T47D (cell line): ENCODE results near the gene MIEF1.
A peak's percentile ranks its signal among the peaks of the same experiment; 100 is the strongest.

Experiments
- DNase-seq, 2 experiments: peaks; one replicate each; pipeline versions ENCODE4 v3.0.0 to v3.0.0-alpha.2; 2011 to 2012; ENCODE audit warnings: low read depth in 1 of 2, low spot score in 1 of 2
- JUND ChIP-seq: IDR thresholded peaks from 2 replicates; pipeline ENCODE4 v1.6.1; 2012; ENCODE audit warnings: low read depth
- in situ Hi-C: cut with HindIII; loops from 2 replicates; pipeline ENCODE4 v1.10.0; 2016; ENCODE audit warnings: low sequenced_read_pairs, low pct_unique_long_range_greater_than_20kb

Gene MIEF1

DNA sequence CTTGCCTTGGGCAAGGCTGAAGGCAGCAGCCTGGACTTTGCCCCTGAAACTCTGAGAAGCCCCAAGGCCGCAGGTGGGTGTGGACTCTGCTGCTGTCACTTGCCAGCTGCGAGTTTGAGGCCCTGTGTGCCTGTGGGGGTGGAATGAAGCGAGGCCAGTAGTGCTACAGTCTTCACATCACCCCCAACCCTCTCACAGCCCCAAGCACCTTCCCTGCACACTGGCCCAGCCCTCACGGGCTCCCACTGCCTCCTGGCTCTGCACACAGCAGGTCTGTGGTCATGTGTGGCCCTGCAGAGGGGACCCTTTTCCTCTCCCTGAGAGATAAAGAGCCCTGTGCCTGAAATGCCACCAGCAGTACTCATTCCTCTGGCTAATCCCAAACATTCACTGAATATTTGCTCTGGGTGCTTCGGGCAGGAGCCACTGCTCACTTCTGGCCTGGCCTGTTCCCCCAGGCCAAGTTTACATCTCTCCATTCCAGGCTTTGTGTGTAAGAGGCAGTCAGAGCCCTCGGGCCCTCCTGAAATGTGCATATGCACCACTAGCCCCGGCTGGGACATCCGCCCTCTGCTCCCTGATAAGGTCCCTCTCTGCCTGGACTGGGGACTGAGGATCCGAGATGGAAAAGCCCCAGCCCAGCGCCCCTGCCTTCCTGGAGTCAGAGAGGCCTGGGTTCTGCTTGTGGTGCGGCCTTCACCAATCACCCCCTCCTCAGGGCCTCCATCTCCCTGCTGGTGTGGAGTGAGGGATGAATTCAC is 27.6 kb upstream of the MIEF1 start:
- in situ Hi-C loops: no loop called here
- TF ChIP-seq JUND: no peak
- peak; percentile 57 to 58 for DNase-seq

DNA sequence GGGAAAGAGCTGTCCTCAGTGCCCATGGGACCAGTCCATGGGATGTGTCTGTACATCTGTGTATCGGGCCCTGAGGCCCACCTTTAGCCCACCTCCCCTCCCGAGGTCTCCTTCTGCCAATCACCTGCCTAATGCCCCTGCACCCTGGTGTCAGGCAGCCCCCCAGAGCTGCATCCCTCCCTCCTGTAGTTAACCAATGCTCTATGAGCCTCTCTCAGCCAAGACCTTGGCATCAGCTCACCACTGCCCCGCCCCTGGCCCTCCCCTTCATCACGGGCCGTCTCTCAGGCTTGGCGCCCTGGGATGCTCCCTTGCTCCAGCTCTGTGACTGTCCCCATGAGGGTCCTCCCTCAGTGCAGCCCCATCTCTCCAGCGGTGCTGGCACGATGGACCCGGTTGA is 26.8 kb upstream of the MIEF1 start:
- no peak for TF ChIP-seq JUND

DNA sequence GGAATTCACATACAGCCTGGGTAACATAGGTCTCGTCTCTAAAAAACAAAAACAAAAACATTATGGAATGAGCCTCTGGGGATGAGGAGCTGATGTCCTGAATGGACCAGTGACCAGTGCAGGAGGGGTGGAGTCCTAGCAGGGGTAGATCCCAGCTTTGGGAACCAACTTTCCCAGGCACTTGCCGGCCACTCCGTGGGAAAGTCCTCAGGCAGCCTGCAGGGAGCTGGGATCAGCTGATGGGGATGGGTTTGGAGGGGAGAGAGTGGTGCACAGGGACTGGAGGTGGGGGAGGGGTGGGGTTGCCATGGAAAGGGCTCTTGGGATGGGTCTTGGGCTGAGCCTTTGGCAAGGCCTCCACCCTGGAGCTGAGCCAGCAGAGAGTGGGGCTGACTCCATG is 26.2 kb upstream of the MIEF1 start:
- in situ Hi-C loops: no loop called here
- no peak for DNase-seq

More for the DNA sequence above, 26.8 kb upstream of the MIEF1 start:
- no peak for DNase-seq
- in situ Hi-C loops: no loop called here

DNA sequence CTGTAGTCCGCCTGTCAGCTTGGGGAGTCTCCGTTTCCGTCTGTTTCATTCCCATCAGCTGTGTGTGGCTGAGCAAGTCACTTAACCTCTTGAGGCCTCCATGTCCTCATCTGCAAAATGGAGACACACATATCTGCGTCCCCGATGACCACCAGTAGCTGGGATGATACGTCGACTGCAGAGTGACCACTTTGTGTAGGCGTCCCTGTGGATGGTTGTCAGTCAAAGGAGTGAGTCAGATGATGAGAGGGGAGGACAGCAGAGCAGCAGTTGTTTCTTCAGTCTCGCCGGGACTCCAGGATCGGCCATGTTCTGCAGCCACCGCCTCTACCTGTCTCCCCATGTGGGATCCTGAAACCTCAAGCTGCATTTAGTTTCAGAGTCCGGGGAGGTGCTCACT is 25.4 kb upstream of the MIEF1 start:
- in situ Hi-C loops: no loop called here
- DNase-seq: no peak

More for the DNA sequence above, 26.2 kb upstream of the MIEF1 start:
- no peak for TF ChIP-seq JUND

DNA sequence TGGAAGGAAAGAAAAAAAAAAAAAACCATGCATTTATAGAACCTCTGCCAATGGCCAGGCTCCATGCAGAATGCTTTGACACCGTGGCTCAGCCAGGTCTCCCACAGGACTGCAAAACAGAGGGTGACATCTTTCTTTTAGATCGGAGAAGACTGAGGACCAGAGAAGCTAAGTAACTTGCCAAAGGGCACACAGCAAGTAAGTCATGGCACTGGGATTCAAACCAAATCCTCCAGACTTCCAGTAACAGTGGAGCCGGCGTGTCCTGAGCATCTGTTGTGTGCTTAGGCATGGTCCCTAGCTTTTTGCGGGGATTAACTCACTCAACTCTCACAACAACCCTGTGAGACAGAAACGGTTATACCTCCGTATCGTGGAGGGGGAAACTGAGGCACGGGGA is 24.5 kb upstream of the MIEF1 start:
- in situ Hi-C loops: no loop called here
- no peak for DNase-seq
- TF ChIP-seq JUND: no peak

More for the DNA sequence above, 25.4 kb upstream of the MIEF1 start:
- no peak for TF ChIP-seq JUND

DNA sequence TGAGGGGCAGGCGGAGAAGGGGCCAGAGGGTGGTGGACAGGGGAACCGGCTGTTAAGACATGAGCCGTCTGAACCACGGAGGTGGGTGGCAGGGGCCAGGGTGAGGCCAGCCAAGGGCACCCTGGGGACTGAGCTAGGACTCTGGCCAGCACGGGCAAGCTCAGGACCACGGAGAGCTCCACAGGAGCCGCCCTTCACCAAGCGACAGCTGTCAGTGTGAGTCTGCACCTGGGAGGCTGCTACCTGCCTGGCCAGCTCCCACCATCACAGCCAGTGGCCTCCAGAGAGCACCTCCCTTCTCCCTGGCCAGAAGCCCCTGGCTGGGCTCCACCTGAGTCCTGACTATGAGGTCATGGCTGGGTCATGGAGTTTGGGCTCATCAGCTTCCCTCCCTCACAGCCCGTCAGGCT is 23.6 kb upstream of the MIEF1 start:
- DNase-seq: peak; percentile 61 to 79
- TF ChIP-seq JUND: no peak
- in situ Hi-C loops: no loop called here

DNA sequence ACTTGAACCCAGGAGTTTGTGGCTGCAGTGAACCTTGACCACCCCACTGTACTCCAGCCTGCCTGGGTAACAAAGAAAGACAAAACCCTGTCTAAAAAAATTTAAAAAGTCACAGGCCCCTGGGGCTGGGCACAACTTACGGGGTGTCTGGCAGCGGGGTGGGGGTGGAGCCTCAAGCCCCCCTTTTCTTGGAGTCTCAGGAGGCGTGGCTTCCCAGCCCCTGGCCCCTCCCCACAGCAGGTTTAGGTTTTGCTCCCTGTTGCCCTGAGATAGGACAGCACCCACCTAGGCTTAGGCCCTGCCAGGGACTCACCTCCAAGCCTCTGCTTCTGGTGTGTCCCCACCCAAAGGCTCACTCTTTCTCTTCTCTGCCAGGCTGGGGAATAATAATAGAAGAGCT is 22.8 kb upstream of the MIEF1 start:
- DNase-seq: no peak
- in situ Hi-C loops: no loop called here
- no peak for TF ChIP-seq JUND

DNA sequence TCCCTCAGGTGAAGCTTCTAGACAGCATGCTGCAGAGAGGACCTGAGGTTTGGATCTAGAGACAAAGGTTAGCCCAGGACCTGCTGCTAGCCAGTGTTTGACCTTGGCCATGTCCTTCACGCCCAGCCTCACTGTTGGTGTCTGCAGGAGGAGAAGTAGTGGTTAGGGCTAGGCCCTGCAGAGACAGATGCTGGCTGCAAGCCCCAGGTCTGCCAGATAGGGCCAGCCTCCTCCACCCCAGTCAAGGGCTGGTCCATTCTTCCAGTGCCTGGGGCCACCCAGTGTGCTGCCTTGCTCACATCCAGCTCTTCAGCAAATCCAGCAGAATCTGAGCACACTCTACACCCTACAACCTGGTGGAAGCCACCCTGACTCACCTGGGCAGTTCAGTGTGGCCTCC is 21.5 kb upstream of the MIEF1 start:
- no peak for TF ChIP-seq JUND
- in situ Hi-C loops: no loop called here
- DNase-seq: no peak

DNA sequence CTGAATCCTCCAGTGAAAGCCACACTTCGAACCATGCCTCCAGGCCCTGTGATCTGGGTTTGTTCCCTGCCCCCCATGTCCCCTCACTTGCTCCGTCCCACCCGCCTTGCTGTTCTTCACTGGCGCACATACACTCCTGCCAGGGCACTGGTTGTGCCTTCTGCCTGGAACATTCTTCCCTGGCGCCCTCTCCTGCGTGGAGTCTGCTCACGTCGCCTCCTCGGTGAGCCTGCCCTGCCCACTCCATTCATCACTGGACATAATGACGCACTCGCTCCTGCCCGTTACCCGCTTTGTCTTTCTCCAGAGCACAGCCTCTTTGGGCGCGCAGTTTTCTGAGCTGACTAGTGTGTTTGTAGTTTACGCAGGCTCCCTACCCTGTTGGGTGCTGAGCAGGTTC is 21.0 kb upstream of the MIEF1 start:
- DNase-seq: no peak
- TF ChIP-seq JUND: no peak
- in situ Hi-C loops: no loop called here

DNA sequence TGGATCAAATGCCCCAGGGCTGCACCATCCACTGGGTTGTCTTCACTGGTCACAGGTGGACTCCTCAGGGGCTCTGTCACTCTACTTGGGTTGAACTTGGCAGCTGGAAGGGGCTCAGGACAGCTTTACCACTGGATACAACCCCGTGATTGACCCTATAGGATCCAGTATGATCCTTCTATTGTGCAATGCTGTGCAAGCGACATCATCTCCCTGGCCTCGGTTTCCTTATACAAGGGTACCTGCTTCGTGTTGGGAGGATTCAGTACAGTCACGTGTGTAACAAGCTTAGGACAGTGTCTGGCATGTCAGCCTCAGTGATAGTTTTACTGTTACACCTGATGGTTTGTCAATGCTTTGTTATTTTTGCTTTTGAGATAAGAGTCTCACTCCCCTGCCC is 20.5 kb upstream of the MIEF1 start:
- TF ChIP-seq JUND: no peak
- in situ Hi-C loops: no loop called here

DNA sequence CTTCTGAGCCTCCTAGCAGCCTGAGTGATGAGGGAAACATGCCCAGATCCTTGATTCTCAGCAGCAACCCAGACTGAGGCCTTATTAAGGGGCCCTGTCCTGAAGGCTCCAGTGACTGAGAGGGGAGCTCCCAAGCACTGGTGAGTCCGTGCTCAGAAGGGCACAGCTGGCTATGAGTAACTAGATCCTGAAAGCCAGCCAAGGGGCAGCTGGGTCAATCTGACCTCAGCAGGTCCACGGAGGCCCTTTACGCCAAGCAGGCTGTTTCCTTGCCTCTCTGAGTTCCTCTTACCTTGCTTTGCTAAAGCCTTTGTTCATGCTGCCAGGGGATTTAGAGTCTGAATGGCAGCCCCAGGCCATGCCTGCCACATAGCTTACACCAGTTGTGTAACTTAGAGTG is 19.3 kb upstream of the MIEF1 start:
- TF ChIP-seq JUND: no peak
- in situ Hi-C loops: no loop called here
- peak in 1 of 2 experiments; percentile 74 for DNase-seq

More for the DNA sequence above, 20.5 kb upstream of the MIEF1 start:
- DNase-seq: no peak

DNA sequence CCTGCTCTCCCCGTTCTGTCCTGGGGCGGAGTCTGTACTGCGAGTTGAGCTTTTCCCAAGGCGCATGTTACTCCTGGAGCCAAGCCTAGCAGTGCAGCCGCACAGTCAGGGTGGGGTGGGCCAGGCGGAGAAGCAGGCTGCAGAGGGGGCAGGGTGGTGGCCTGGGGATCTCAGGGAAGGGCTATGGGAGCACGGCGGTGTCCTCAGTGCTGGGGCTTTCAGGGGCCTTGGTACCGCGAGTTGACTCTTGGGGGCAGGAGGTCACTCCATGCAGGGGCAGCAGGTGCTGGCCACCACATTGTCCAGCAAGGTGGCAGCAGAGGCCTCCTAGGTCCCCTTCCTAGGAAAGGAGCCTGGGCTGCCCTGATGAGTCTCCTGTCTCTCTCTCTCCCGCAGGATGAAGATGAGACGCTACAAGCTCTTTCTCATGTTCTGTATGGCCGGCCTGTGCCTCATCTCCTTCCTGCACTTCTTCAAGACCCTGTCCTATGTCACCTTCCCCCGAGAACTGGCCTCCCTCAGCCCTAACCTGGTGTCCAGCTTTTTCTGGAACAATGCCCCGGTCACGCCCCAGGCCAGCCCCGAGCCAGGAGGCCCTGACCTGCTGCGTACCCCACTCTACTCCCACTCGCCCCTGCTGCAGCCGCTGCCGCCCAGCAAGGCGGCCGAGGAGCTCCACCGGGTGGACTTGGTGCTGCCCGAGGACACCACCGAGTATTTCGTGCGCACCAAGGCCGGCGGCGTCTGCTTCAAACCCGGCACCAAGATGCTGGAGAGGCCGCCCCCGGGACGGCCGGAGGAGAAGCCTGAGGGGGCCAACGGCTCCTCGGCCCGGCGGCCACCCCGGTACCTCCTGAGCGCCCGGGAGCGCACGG is 14.9 kb upstream of the MIEF1 start:
- DNase-seq: no peak
- in situ Hi-C loops: no loop called here
- no peak for TF ChIP-seq JUND

DNA sequence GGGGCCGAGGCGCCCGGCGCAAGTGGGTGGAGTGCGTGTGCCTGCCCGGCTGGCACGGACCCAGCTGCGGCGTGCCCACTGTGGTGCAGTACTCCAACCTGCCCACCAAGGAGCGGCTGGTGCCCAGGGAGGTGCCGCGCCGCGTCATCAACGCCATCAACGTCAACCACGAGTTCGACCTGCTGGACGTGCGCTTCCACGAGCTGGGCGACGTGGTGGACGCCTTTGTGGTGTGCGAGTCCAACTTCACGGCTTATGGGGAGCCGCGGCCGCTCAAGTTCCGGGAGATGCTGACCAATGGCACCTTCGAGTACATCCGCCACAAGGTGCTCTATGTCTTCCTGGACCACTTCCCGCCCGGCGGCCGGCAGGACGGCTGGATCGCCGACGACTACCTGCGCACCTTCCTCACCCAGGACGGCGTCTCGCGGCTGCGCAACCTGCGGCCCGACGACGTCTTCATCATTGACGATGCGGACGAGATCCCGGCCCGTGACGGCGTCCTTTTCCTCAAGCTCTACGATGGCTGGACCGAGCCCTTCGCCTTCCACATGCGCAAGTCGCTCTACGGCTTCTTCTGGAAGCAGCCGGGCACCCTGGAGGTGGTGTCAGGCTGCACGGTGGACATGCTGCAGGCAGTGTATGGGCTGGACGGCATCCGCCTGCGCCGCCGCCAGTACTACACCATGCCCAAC is 14.1 kb upstream of the MIEF1 start:
- in situ Hi-C loops: no loop called here
- TF ChIP-seq JUND: no peak
- DNase-seq: no peak
